Measurements from ENCODE around the gene PRRX1. TPM values are rescaled to one million over a fixed set of nuclear protein-coding genes. Genes with fewer than 3 reads are reported as not detected.

PRRX1 gene
- total RNA-seq, 1 experiment from 2014 or later: not detected

DNA sequence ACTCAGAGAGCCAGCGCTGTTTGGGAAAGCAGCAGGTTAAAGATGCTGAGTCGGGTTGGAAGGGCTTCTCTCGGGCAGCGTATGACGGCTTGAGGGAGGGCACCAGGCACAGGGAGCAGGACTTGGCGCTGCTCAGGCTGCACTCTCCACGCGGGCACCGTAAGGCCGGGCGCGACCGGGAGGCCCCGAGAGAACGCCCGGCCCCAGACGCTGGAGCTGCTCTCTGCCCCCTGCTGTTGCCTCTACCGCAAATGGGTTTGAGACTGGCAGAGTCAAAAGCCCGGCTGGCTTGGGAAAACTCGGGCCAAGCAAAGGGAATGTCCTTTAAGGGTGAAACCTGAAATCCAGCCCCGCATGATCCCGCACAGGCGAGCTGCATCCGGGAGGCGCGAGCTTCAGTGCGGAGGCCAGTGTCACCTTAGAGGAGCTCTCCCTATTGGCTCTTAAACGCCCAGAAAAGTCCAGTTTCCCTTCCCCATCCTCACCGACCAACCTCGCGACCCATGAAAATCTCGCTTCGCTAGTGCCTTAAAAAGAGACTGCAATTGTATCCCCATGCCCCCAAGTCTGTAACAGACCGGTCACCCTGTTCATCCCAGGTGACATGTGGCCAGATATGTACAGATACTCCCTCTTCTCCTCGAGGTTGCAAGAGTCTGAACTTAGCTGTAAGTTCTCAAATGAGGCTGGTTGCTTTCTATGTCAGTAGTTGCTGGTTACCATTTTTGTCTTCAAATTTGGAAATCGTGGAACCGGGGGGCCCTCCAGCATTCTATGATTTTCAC, 1.1 kb downstream of the PRRX1 start:
- DNase-seq (ENCODE audit: low spot score): no peak

- no peak for DNase-seq (ENCODE audit: low spot score)
Measured at GRCh38 chr1:170665629-170666028, 1.7 kb downstream of the PRRX1 start.

GRCh38 chr1:170666541-170667254, 2.8 kb downstream of the PRRX1 start:
- DNase-seq (ENCODE audit: low spot score): no peak

- DNase-seq (ENCODE audit: low spot score): no peak
Measured at GRCh38 chr1:170668209-170669106, 4.5 kb downstream of the PRRX1 start.

- no peak for DNase-seq (ENCODE audit: low spot score)
Measured at GRCh38 chr1:170669107-170669445, 5.1 kb downstream of the PRRX1 start.

DNA sequence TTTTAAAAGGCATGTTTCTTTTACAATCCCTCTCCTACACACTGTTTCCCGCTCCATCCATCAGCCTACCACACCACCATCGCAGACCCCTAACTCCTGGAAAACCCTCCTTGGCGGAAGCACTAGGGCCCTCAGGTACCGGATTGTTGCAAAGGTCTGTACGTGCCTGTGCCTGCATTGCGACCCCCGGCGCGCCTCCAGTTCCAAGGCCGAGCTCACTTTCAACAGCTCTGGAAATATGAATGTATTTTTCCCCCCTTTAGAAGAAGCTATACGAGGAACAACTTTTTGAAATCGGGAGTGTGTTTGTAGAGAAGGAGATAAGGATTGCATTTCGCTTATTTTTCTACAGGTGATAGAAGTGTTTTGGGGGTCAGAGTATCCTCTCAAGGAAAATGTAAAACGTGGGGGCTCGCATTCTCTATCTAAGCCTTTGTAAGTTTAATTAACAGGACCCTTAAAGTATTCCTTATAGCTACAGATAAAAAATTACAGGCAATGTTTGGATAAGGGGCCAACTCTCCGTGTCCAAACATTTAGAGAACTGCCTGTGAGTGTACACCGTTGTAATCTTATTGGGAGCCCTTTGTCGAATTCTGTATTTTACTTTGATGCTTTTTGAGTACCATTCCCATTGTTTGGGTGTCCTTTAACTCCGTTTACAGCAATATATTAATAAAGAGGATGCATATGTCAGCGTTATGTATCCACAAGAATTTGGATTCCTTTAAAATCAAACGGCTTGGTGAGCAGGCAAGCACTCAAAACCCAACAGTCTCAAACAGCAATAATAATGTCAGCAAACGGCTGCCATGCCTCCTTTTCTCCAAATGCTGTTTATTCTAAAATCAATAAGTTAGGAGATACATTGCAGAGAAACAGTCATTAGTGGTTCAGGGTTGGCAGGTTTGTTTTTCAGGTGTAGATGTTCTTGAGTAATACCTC, 5.9 kb downstream of the PRRX1 start:
- no peak for DNase-seq (ENCODE audit: low spot score)

DNA sequence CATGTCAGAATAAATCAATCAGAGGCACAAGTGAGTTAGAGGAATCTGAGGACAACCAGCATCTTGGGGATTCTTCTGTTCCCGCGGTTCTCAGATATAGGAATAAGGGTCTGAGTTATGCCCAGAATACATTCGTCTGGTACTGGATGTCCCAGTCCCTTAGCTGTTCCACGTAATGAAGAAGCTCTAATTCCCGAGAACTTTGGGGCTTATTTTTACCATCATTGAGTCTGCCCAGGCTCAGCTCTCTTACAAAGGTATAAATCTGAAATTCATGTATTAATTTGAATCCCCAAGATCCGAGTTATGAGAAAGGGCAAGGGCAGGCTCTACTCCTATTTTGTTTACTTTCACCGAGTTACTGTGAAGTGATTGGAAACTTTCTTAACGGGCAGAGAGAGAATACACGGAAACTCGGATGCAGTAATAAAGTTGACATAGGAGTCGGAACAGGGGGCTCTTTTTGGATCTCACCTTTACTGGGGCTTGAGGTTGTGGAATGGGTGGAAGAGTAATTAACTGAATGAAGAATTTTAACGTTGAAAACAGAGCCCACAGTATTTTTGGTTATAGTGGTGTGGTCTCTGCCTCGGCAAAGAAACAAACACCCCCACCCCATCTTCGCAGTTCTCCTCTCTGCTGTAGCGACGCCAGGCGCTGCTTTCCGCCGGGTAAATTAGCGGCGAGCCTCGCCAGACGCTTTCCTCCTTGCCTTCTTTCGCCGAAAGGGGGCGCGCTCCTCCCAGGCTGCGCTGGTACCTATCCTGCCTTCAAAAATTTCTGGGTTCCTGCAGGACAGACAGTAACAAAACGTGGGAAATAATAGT, 7.1 kb downstream of the PRRX1 start:
- DNase-seq (ENCODE audit: low spot score): no peak

GRCh38 chr1:170671629-170671963, 7.7 kb downstream of the PRRX1 start:
- DNase-seq (ENCODE audit: low spot score): no peak

- DNase-seq (ENCODE audit: low spot score): no peak
Measured at GRCh38 chr1:170672316-170672715, 8.4 kb downstream of the PRRX1 start.

DNA sequence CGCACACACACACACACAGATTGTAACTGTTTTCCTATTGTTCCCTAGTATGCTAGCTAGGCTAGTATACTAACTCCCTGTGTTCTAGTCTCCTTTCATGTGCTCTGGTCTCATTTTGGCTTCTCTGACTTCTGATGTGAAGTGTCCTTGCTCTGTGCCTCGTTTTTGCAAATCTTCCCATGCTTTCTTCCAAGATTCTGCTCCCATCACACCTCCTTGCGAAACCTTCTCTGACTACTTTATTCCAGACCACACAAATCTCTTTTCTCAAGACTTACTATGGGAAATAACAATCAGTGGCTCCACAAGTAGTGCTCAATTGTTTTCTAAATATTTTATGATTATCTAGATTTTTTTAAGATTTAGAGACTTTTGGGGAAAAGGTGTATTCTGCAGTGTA, 10.3 kb downstream of the PRRX1 start:
- no peak for DNase-seq (ENCODE audit: low spot score)

- no peak for DNase-seq (ENCODE audit: low spot score)
Measured at GRCh38 chr1:170674986-170675385, 11.1 kb downstream of the PRRX1 start.

- no peak for DNase-seq (ENCODE audit: low spot score)
Measured at GRCh38 chr1:170675865-170676264, 11.9 kb downstream of the PRRX1 start.

- no peak for DNase-seq (ENCODE audit: low spot score)
Measured at GRCh38 chr1:170676628-170677027, 12.7 kb downstream of the PRRX1 start.

- DNase-seq (ENCODE audit: low spot score): no peak
Measured at GRCh38 chr1:170678027-170678600, 14.2 kb downstream of the PRRX1 start.

DNA sequence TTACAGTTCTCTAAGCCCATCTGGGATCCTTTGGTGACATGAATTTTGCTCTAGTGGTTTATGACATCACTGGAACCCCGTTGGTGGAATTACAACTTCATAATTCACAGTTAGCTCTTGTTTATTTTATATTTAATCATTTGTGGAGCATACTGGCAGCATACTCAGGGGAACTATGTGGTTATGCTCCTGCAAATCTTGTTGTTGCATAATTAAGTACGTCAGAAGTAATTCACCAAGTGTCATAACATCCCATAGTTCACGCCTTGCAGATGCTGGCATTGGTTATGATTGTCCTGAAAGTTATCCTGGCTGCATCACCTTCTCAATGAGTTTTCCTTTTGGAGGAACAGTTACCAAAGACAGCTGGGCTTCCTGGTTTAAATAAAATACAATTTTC, 16.5 kb downstream of the PRRX1 start:
- no peak for DNase-seq (ENCODE audit: low spot score)

DNA sequence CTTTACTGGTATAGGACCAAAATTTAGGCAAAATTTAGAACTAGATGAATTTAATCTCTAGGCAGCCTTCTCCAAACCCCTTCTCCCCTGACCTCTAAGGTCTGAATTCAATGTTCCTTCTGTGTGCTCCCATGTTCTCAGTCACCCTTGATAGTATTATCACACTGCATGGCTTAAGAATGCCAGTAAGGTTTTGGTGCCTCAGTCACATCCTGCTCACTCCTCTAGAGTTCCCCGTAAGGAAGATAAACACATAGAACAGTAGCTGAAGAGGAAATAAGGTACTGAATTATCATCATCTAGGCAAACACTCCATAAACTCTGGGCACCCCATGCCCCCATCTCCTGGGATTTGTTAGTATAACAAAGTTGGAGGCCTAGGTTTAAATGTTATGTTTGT, 18.2 kb downstream of the PRRX1 start:
- no peak for DNase-seq (ENCODE audit: low spot score)

DNA sequence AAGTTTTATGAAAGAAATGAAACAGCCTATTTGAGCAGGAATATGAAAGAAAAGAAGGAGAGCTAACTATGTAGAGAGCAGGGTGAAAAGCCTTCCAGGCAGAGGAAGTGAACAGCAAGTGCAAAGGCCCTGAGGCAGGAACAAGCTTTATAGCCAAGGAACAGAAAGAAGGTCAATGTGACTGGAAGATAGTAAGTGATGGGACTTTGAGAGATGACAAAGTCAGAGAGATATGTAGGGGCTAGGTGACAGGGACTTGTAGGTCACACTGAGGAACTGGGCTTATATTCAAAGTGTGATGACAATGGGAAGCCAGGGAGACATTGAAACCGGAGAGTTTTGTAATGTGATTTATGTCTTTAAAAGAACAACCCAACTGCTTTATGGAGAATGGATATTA, 18.9 kb downstream of the PRRX1 start:
- no peak for DNase-seq (ENCODE audit: low spot score)

GRCh38 chr1:170685166-170685565, 21.2 kb downstream of the PRRX1 start:
- no peak for DNase-seq (ENCODE audit: low spot score)

- no peak for DNase-seq (ENCODE audit: low spot score)
Measured at GRCh38 chr1:170686291-170686690, 22.4 kb downstream of the PRRX1 start.

- no peak for DNase-seq (ENCODE audit: low spot score)
Measured at GRCh38 chr1:170687621-170688020, 23.7 kb downstream of the PRRX1 start.

All from HT-29 (cell line).